Measurements from ENCODE around the gene ASXL1. TPM values are rescaled to one million over a fixed set of nuclear protein-coding genes. Genes with fewer than 3 reads are reported as not detected.

Gene ASXL1
- total and polyA plus RNA-seq, 9 of the 15 experiments (the other 6 are each of a cell fraction or from before 2014, with no cell fraction given), result 6.5 to 65.3 (median 32.3) TPM

DNA sequence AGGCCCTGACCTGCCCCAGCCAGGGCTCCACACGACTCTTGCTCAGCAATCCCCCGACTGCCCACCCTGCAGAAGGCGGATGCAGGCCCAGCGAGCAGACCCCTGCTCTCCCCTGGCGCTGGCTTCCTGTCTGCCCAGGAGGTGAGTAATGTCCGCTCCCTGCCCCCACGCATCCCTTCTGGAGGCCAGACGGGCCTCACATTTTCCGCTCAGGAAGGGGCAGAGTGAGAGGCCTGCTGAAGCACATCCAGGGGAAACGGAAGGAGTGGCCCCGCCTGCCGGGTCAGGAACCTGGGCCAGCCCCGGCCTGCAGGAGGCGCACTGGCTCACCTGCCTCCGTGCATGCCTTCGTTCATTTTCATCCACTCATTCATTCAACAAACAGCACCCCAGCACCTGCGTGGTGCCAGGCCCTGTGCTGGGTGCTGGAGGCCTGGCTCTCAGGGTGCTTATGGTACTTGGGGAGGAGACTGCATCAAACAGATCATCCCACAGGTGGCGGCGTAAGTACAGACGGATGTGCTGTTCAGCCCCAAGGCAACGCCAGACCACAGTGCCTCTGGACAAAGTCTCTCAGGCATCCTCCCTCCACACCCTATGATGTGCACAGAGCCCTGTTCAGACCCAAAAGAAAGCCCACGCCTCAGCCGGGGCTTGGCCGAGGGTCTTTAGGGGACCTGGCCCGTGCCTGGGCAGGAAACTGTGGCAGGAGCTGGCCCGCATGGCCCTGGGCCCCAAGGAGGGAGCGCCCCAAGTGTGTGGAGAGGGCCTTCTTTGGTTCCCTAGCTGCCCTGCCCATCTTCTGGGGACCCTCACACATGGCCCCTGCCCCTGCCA, 112.1 kb downstream of the ASXL1 start (continued):
- TF ChIP-seq MAX (CRISPR knock-in tag; IDR thresholded peaks at IDR 0.05) (peak; percentile 3; the same call in 1 of the 2 replicates), RBM22 (IDR thresholded peaks at IDR 0.05; ENCODE audit: low read depth, low read length, poor library complexity, severe bottlenecking) (peak; percentile 26), LCOR (CRISPR knock-in tag; IDR thresholded peaks at IDR 0.05) (no peak), KLF6 (CRISPR knock-in tag; IDR thresholded peaks at IDR 0.05; ENCODE audit: borderline replicate concordance) (no peak), MEIS2 (IDR thresholded peaks at IDR 0.05; ENCODE audit: partially characterized antibody) (no peak), ZBTB33 (CRISPR knock-in tag; IDR thresholded peaks at IDR 0.05) (peak; percentile 93), STAG1 (CRISPR knock-in tag; IDR thresholded peaks at IDR 0.05; ENCODE audit: borderline replicate concordance) (0 out of 2 replicates have a peak, but pooled peaks have one; percentile 40), TEAD4 (IDR thresholded peaks at IDR 0.05; ENCODE audit: low read length) (no peak), TEAD4 (CRISPR knock-in tag; IDR thresholded peaks at IDR 0.05; ENCODE audit: borderline replicate concordance) (no peak), POLR2G (IDR thresholded peaks at IDR 0.05; ENCODE audit: low read depth, low read length) (peak; percentile 56), SMARCC2 (IDR thresholded peaks at IDR 0.05; ENCODE audit: low read depth) (no peak), ZNF408 (CRISPR knock-in tag; IDR thresholded peaks at IDR 0.05; ENCODE audit: low read depth) (no peak)
- TF ChIP-seq, protein P1, sequence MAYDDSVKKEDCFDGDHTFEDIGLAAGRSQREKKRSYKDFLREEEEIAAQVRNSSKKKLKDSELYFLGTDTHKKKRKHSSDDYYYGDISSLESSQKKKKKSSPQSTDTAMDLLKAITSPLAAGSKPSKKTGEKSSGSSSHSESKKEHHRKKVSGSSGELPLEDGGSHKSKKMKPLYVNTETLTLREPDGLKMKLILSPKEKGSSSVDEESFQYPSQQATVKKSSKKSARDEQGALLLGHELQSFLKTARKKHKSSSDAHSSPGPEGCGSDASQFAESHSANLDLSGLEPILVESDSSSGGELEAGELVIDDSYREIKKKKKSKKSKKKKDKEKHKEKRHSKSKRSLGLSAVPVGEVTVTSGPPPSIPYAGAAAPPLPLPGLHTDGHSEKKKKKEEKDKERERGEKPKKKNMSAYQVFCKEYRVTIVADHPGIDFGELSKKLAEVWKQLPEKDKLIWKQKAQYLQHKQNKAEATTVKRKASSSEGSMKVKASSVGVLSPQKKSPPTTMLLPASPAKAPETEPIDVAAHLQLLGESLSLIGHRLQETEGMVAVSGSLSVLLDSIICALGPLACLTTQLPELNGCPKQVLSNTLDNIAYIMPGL (CRISPR knock-in tag; IDR thresholded peaks at IDR 0.05), result no peak
- TF ChIP-seq, protein P2, sequence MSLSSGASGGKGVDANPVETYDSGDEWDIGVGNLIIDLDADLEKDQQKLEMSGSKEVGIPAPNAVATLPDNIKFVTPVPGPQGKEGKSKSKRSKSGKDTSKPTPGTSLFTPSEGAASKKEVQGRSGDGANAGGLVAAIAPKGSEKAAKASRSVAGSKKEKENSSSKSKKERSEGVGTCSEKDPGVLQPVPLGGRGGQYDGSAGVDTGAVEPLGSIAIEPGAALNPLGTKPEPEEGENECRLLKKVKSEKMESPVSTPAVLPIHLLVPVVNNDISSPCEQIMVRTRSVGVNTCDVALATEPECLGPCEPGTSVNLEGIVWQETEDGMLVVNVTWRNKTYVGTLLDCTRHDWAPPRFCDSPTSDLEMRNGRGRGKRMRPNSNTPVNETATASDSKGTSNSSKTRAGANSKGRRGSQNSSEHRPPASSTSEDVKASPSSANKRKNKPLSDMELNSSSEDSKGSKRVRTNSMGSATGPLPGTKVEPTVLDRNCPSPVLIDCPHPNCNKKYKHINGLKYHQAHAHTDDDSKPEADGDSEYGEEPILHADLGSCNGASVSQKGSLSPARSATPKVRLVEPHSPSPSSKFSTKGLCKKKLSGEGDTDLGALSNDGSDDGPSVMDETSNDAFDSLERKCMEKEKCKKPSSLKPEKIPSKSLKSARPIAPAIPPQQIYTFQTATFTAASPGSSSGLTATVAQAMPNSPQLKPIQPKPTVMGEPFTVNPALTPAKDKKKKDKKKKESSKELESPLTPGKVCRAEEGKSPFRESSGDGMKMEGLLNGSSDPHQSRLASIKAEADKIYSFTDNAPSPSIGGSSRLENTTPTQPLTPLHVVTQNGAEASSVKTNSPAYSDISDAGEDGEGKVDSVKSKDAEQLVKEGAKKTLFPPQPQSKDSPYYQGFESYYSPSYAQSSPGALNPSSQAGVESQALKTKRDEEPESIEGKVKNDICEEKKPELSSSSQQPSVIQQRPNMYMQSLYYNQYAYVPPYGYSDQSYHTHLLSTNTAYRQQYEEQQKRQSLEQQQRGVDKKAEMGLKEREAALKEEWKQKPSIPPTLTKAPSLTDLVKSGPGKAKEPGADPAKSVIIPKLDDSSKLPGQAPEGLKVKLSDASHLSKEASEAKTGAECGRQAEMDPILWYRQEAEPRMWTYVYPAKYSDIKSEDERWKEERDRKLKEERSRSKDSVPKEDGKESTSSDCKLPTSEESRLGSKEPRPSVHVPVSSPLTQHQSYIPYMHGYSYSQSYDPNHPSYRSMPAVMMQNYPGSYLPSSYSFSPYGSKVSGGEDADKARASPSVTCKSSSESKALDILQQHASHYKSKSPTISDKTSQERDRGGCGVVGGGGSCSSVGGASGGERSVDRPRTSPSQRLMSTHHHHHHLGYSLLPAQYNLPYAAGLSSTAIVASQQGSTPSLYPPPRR (CRISPR knock-in tag; IDR thresholded peaks at IDR 0.05; ENCODE audit: borderline replicate concordance), result no peak
- TF ChIP-seq, protein P3, sequence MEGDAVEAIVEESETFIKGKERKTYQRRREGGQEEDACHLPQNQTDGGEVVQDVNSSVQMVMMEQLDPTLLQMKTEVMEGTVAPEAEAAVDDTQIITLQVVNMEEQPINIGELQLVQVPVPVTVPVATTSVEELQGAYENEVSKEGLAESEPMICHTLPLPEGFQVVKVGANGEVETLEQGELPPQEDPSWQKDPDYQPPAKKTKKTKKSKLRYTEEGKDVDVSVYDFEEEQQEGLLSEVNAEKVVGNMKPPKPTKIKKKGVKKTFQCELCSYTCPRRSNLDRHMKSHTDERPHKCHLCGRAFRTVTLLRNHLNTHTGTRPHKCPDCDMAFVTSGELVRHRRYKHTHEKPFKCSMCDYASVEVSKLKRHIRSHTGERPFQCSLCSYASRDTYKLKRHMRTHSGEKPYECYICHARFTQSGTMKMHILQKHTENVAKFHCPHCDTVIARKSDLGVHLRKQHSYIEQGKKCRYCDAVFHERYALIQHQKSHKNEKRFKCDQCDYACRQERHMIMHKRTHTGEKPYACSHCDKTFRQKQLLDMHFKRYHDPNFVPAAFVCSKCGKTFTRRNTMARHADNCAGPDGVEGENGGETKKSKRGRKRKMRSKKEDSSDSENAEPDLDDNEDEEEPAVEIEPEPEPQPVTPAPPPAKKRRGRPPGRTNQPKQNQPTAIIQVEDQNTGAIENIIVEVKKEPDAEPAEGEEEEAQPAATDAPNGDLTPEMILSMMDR (IDR thresholded peaks at IDR 0.05 in 2 of 3, conservative IDR thresholded peaks at IDR 0.05 in 1 of 3; ENCODE audit: insufficient read depth in 2 of 3, low read depth in 1 of 3, low read length in 3 of 3), result peak; percentile 45 to 58 (median 50); a peak in 5 of 6 replicates
